Inferior parietal cortex (tissue), 1 donor: ENCODE results near the gene KRT15.

Source experiments
- DNase-seq: peaks from one replicate; pipeline ENCODE4 v3.0.0-alpha.2; 2016; ENCODE audit errors: extremely low spot score

The KRT15 gene

DNA sequence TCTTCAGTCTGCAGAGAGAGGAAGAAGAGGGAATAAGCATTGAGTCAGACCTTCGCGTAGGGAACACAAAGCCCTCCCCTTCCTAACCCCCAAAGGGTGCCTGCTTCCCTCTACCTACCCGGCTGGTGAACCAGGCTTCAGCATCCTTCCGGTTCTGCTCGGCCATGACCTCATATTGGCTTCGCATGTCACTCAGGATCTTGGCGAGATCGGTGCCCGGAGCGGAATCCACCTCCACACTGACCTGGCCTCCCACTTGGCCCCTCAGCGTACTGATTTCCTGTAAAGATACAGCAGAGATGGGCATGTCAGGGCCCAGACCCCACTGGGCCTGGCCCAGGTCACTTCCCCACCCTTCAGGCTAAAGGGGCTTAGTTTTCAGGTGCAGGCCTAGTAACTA is 5.6 kb upstream of the KRT15 start:
- DNase-seq: no peak

DNA sequence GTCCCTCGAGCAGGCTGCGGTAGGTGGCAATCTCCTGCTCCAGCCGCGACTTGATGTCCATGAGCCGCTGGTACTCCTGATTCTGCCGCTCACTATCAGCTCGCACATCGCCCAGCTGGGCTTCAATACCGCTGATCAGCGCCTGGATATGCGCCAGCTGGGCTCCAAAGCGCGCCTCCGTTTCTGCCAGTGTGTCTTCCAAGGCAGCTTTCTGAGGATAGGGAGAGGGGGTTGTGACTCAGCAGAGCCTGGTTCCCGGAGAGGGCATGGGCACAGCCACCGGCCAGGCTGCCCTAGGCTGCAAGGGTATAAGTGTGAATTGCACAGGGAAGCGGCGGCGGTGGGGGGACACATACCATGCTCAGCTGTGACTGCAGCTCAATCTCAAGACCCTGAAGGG is 5.1 kb upstream of the KRT15 start:
- no peak for DNase-seq

DNA sequence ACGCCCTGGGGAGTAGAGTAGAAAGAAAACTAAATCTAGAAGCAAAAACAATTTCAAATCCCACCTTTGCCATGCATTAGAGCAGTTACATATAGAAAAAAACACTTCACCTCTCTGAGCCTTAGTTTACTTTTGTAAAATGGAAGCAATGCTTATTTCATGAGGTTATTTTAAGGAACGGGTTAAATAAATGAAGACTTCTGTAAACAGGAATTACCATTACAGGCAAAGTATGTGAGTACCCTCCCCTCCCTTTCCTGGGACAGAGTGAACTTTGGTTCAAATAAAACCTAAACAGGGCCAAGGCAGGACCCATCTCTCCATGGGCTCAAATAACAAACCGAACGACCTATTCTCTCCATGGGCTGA is 4.5 kb upstream of the KRT15 start:
- DNase-seq: no peak

DNA sequence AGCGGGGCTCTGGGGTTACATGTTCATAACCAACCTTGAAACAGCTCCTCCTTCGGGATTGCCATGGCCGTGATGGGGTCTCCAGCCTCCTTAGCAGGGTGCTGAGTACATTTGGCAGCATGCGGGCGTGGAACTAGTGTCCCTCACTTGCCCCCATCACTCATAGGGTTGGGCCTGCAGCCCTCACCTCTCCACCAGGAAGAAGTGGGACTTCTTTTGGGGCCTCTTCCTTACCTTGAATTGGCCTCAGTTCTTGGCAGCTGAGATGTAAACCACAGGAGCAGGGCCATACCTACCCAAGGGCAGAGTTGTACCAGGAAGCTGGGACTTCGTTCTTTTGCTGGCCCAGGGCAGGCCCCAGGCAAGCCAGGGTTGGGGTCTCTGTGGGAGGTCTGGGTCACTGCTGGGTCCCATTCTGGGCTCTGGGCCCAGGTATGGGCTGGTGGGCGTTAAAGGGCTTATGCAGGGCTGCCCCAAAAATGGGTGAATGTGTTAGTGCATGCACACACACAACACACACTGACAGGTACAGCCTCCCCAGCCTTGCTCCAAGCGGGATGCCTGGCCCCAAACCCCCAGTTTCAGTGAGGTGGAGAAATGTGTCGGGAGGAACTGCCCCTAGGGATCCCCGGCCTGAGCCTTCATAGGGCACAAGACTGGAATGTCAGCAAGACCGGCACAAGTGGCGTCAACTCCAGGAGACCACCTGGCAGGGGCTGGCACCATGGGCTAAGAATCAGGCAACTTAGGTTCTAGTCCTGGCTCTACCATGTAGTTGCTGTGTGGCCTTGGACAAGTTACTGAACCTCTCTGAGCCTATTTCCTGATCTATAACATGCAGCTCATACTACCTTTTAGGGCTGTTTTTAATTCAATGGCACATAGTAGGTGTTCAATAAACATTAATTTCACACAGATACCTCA is 3.9 kb upstream of the KRT15 start:
- DNase-seq: no peak

DNA sequence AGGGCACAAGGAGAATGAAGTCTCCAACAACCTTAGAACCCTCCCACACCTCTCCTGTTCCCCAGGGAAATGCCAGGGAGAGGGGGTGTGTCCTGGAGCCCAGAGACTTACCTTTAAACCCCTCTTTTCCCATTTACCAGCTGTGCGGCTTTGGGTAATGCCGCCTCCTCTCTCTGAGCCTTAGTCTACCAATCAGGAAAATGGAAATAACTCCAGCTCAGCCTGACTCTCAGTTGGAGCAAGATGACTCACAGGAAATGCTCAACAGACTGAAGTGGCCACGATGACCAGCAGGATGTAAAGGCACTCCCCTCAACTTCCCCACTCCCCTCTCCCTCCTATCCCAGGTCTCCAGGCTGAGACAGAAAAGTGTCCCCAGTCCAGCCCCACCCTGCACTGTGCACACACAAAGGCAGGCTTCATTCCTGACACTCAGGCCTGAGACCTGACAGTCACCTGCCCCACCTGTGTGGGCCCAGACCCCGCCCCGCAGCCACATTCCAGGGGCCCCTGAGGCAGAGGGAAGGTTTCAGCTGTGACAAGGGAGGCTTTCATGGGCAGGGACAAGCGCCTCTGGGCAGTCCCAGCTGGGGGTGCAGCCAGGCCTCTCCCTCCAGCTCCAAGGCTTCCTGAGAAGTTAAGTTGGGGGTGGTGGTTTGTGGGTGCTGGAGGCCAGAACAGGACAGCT is 3.0 kb upstream of the KRT15 start:
- DNase-seq: no peak

- DNase-seq: no peak
Observed at GRCh38 chr17:41520821-41521521, 2.3 kb upstream of the KRT15 start.

GRCh38 chr17:41519501-41520224 is 973 bp upstream of the KRT15 start:
- DNase-seq: no peak

DNA sequence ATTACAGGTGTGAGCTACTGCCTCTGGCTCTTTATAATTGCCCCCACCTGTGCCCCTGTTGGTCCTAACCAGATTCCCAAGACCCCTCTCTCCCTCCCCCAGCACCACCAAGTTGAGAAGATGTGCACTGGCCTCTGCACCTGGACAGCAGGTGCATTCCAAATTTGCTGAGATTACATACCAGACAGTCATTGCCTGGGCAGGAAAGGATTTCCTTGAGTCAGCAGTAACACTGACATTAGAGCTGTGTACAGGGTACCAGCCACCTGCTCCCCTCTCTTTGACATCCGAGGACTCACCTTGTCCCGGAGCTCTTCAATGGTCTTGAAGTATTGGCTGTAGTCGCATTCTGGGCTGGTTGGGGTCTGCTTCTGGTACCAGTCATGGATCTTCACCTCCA is 659 bp downstream of the KRT15 start:
- no peak for DNase-seq

GRCh38 chr17:41516830-41517283 is 1.8 kb downstream of the KRT15 start:
- DNase-seq: no peak

DNA sequence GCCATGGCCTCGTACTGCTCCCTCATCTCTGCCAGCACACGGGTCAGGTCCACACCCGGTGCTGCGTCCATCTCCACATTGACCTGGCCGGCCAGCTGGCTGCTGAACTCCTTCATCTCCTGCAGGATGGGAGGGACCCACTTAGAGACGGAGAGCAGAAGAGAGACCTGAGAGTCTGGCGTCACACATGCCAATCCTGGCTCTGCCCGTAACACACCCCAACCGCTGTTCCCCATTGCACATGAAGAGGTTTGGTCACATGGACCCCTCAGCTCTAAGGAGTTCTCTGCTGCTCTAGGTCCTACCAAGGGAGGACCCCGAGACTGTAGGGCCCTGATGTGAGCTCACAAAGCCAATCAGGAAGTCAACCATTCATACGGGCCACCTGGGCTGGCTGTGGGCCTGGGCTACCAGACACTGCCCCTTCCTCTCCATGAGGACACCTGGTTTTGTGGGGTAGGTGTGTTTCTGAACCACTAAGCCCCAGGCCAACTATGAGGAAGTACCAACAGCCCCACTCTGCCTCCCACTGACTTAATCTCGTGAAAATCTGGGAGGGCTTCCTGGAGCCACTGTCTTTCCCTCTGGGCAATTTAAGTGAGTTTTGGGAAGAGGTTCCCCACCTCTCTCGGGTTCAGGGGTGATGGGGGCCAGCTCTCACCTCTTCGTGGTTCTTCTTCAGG is 2.4 kb downstream of the KRT15 start:
- DNase-seq: no peak

DNA sequence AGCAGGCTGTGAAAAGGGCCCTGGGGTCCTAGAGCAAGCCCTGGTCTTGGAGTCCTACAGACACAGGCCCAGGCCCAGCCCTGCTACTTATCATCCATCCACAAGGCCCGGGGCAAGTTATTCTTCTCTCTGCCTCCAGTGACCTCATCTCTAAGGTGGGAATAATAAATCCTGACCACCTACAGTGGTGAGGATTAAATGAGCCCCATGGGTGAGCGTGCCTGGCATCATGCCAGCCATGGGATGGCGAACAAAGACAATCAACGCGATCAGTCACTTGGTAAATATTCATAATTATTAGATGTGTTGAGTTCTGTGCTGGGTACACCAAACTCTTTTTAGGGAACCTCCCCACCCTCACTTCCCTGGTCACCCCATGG is 5.5 kb downstream of the KRT15 start:
- DNase-seq: no peak

GRCh38 chr17:41512546-41513167 is 6.0 kb downstream of the KRT15 start:
- DNase-seq: no peak

DNA sequence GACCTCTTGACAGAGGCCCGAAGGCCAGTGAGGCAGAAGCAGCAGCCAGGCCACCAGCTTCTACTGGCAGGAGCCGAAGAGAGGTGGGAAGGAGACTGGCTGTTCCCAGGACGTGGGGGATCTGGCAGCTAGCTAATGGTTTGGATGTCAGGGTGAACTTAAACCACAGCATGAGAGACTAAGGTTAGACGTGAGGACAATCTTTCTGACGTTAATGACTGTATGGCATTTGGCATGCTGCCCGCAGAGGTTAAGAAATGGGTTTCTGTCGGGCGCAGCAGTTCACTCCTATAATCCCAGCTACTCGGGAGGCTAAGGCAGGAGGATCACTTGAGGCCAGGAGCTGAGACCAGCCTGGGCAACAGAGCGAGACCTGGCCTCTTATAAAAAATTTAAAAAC is 7.0 kb downstream of the KRT15 start:
- no peak for DNase-seq

- DNase-seq: no peak
Observed at GRCh38 chr17:41511116-41511515, 7.6 kb downstream of the KRT15 start.

DNA sequence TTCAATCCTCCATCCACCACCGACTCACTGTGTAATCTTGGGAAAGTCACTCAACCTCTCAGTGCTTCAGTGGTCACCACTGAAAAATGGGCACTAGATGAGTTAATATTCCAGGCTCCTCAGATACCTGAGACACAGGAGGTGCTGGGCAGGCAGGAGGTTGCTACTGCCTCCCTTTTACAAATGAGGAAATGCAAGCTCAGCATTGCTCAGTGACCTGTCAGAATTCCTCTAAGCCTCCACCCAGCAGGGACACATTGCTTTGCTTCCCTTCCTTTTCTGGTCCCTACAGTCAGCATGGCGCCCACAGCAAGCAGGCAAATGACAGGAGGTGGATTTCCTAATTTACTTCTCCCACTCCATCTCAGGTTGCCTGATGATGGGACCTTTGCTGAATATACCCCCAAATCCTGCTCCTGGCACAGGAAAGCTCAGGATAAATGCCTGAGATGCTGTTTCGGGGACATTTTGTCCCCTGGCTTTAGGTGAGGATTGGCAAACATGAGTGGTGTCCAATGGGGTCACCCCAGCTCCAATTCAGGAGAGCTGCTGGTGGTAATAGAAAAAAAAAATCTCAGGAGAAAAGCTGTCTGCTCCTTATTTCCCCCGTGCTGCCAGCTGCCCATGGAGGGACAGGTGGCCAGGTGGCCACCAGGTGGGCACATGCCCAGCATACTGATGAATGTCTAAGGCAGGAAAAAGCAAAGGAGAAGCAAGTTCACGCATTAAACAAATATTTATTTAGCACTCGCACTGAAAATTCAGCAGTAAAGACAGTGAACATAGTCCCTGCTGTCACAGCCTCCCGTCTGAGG is 8.2 kb downstream of the KRT15 start:
- no peak for DNase-seq

- no peak for DNase-seq
Observed at GRCh38 chr17:41507315-41507880, 11.3 kb downstream of the KRT15 start.

- DNase-seq: no peak
Observed at GRCh38 chr17:41505809-41506767, 12.6 kb downstream of the KRT15 start.

- DNase-seq: no peak
Observed at GRCh38 chr17:41505007-41505808, 13.5 kb downstream of the KRT15 start, which contains the start of gene KRT13. KRT13 (minus strand) TSS chr17:41505612; CDS start chr17:41505550, 62 bp downstream.
